Kidney tubule cell (primary cell): Measurements from ENCODE around the gene EP300.
"Not testable (repeated sequence)": the region's sequence is repeated elsewhere in the genome, so short reads cannot be mapped to it uniquely, and the experiment has no call there.

Experiments
- DNase-seq: peaks from one replicate; pipeline ENCODE4 v3.0.0-alpha.2; 2018; ENCODE audit warnings: low spot score

The EP300 gene

DNA sequence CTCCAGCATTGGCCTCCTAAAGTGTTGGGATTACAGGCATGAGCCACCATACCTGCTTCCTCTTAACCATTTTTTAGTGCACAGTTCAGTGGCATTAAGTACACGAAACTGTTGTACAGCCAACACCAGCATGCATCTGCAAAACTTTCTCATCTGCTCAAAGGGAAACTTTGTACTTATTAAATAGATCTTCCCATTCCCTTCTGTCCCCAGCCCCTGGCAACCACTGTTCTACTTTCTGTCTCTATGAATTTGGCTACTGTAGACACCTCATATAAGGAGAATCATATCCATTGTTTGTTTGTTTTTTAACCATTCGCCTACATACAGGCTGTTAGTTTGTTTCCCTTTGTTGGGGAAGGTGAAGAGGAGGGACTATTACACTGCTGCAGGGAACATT, 6.5 kb upstream of the EP300 start:
- DNase-seq = no peak

- DNase-seq = peak; percentile 99
Measured at GRCh38 chr22:41091132-41092022, 1.0 kb upstream of the EP300 start.

DNA sequence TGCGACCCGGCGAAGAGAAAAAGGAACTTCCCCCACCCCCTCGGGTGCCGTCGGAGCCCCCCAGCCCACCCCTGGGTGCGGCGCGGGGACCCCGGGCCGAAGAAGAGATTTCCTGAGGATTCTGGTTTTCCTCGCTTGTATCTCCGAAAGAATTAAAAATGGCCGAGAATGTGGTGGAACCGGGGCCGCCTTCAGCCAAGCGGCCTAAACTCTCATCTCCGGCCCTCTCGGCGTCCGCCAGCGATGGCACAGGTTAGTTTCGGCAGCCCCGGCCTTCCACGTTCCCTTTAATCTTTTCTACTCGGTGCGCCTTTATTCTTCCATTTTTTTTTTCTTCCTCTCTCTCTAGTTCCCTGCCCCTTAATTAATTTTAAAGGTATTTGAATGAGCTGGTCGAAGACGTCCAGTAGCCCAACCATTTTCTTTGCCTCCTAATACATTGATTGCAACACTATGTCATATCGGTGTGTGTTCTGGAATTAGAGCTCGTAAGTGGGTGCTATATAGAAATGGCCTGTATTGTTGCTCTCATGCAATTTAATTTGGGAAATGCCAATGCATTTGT, 537 bp downstream of the EP300 start:
- DNase-seq = peak; percentile 47

GRCh38 chr22:41094041-41094593, 1.7 kb downstream of the EP300 start:
- DNase-seq = peak; percentile 24

- no peak for DNase-seq
Measured at GRCh38 chr22:41096391-41096790, 4.0 kb downstream of the EP300 start.

DNA sequence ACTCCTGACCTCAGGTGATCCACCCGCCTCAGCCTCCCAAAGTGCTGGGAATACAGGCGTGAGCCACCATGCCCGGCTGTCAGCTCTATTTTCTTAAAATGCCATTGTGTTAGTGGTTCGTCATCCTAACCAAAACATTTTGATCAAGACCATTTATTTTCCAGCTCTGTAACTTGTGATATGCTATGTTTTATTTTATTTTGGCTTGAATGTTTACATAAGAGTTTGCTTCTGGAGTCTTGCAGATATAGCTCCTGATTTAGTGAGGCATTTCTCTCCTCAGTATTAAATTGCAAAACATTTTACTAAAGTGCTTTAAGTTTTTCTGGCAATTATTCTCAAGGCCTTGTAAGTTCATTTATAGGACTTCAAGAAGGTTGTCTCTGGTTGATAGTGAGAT, 4.4 kb downstream of the EP300 start:
- DNase-seq = no peak

DNA sequence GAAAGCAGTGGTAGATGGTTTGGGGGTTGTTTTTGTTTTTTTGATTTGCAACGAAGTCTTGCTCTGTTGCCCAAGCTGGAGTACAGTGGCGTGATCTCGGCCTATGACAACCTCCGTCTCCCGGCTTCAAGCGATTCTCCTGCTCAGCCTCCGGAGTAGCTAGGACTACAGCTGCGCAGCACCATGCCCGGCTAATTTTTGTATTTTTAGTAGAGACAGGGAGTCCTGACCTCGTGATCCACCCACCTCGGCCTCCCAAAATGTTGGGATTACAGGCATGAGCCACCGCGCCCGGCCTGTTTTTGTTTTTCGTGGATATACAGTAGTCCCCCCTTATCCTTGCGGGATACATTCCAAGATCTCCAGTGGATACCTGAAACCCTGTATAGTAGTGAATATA, 6.6 kb downstream of the EP300 start:
- DNase-seq = no peak

DNA sequence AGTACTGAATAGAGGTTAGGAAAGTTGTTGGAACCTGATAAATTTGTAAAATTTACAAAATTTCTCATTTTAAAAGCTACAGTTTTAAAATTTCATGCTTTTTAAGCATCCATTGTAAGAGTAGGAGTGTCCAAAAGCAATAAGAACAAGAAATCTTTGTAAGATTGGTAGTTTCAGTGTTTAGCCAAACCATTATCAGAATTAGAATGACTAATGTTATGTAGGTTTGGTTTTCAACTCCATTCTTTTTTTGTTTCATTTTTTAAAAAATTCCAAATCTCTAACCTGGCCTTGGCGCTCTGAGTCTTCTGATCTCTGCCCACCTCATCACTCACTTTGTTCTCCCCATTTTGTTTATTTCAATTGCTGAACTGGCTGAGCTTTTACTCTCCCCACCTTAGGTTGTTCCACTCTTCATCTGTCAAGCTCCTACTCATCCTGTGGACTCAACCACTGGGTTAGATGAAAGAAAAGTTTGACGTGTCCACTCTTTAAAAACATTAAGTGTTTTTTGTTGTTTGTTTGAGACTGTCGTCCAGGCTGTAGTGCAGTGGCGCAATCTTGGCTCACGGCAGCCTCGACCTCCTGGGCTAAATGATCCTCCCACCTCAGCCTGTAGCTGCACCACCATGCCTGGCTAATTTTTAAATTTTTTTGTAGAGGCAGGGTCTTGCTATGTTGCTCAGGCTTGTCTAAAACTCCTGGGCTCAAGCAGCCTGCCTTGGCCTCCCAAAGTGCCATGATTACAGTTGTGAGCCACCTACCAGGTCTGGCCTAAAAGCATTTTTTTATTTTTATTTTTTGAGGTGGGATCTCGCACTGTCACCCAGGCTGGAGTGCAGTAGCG, 14.0 kb downstream of the EP300 start:
- DNase-seq = peak; percentile 6

- DNase-seq = not testable (repeated sequence)
Measured at GRCh38 chr22:41106969-41107325, 14.6 kb downstream of the EP300 start.

GRCh38 chr22:41110968-41111367, 18.6 kb downstream of the EP300 start:
- DNase-seq = no peak

- DNase-seq = no peak
Measured at GRCh38 chr22:41116342-41116741, 23.9 kb downstream of the EP300 start.

DNA sequence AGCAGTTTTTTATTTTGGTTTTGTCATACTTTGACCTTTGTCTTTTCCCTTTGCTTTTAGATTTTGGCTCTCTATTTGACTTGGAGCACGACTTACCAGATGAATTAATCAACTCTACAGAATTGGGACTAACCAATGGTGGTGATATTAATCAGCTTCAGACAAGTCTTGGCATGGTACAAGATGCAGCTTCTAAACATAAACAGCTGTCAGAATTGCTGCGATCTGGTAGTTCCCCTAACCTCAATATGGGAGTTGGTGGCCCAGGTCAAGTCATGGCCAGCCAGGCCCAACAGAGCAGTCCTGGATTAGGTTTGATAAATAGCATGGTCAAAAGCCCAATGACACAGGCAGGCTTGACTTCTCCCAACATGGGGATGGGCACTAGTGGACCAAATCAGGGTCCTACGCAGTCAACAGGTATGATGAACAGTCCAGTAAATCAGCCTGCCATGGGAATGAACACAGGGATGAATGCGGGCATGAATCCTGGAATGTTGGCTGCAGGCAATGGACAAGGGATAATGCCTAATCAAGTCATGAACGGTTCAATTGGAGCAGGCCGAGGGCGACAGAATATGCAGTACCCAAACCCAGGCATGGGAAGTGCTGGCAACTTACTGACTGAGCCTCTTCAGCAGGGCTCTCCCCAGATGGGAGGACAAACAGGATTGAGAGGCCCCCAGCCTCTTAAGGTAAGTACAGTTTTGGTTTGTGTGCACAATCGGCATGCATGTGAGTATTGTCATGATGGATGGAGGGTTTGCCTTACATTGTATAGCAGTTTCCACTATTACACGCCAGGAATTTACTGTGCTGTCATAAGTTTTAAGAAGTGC, 25.0 kb downstream of the EP300 start:
- DNase-seq = no peak

DNA sequence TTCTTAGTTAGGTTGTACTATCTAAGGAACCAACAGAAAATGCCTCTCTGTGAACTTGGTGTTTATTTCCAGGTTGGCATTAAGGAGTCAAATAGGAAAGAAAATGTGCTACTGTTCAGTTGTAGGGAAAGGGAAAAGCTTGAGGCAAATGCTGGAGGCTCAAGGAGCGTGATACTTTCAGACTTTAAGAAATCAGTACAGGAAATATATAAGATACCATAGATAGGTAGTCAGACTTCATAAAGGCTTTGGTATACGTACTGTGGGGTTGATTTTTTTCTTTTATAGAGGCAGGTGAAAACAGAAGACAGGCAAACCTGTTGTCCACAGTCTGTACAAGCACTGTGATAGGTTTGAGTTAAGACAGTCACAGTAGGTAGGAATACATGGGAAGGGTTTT, 30.8 kb downstream of the EP300 start:
- peak; percentile 20 for DNase-seq

DNA sequence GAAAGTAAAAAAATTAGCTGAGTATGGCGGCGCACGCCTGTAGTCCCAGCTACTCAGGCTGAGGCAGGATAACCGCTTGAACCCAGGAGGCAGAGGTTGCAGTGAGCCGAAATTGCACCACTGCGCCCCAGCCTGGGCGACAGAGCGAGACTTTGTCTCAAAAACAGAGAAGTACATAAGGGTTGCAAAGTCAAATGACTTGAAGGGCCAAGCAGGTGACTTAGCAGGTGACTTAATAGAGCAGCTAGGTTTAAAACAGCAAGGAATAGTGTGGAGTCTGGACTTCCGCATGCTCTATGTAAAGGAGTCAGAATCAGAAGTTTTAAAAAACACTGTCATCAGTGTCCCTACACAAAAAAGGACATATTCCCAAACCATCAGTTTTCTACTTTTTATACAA, 31.7 kb downstream of the EP300 start:
- no peak for DNase-seq

DNA sequence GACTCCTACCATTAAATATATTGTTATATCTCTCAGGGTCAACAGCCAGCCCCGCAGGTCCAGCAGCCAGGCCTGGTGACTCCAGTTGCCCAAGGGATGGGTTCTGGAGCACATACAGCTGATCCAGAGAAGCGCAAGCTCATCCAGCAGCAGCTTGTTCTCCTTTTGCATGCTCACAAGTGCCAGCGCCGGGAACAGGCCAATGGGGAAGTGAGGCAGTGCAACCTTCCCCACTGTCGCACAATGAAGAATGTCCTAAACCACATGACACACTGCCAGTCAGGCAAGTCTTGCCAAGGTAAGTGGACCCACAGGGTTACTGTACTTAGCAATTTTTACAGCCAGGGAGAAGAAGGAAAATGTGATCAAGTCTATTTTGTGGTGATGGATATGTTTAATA, 35.1 kb downstream of the EP300 start:
- no peak for DNase-seq

DNA sequence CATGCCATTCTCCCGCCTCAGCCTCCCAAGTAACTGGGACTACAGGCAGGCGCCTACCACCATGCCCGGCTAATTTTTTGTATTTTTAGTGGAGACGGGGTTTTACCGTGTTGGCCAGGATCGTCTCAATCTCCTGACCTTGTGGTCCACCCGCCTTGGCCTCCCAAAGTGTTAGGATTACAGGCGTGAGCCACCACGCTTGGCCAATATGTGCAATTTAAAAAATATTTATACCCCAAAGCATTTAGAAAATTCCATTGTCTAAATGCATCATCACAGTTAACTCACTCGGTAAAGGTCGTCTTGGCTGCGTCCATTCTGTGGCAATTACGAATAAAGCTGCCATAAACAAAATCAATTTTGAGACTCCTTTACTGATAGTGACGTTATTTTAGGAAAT, 36.2 kb downstream of the EP300 start:
- DNase-seq = no peak

DNA sequence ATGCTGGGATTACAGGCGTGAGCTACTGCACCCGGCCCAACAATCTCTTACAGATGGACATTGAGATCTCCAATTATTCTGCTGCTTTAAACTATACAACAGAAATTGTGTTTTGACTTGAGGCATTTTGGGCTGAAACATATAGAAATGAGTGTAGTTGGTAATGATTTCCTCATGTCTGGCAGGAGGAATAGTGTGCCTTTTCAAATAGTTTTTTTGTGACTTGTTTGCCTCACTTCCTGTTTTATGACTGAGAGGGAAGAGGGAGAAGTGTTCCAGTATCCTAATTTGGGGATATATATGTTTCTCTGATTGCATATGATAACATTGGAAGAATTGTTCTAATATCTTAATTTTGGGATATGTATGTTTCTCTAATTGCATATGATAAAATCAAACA, 40.2 kb downstream of the EP300 start:
- DNase-seq = no peak

GRCh38 chr22:41140365-41140957, 48.1 kb downstream of the EP300 start:
- no peak for DNase-seq

GRCh38 chr22:41145921-41146320, 53.5 kb downstream of the EP300 start:
- peak; percentile 68 for DNase-seq

DNA sequence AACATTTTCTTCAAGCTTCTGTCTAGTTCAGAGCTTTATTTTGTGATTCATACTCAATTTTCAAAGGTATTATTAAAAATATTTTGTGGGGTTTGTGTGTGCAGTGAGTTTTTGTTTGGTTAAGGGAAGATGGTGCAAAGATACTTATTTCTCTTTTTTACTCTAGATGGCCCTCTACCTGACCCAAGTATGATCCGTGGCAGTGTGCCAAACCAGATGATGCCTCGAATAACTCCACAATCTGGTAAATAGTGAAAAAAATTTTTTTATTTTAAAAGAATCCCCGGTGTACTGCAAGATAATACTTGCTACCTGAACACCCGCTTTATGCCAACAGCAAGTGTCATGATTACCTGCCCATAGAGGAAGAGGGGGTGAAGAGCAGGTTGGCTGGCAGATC, 54.2 kb downstream of the EP300 start:
- no peak for DNase-seq

DNA sequence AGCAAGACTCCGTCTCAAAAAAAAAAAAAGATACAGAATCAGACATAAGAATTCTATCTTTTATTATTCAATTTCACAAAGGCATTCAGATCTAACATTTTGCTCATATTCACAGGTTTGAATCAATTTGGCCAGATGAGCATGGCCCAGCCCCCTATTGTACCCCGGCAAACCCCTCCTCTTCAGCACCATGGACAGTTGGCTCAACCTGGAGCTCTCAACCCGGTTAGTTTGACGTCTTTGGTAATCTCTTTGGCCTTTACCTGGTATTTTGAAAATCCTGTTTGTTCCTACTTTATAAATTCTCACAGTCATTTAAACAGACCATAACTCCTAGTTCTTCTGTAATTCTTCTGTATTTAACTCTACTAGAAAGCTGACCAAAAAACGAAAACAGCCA, 55.3 kb downstream of the EP300 start:
- no peak for DNase-seq
